GM12801 (cell line): ENCODE measurements around the gene PPEF1.

Experiments
- CTCF ChIP-seq: IDR thresholded peaks from one replicate; pipeline ENCODE4 v1.5.1; 2011; ENCODE audit warnings: control low read depth; ENCODE audit not compliant: insufficient read length; ENCODE audit errors: extremely low read depth

The PPEF1 gene

GRCh38 chrX:18674788-18675735 lies 32.4 kb upstream of the PPEF1 start:
- no peak for TF ChIP-seq CTCF

- no peak for TF ChIP-seq CTCF
Observed at GRCh38 chrX:18676050-18676449, 31.4 kb upstream of the PPEF1 start.

GRCh38 chrX:18676470-18676869 lies 31.0 kb upstream of the PPEF1 start:
- TF ChIP-seq CTCF, result no peak

GRCh38 chrX:18677161-18677869 lies 30.1 kb upstream of the PPEF1 start:
- TF ChIP-seq CTCF, result no peak

GRCh38 chrX:18681996-18682395 lies 25.4 kb upstream of the PPEF1 start:
- no peak for TF ChIP-seq CTCF

GRCh38 chrX:18682979-18683387 lies 24.5 kb upstream of the PPEF1 start:
- no peak for TF ChIP-seq CTCF

GRCh38 chrX:18687856-18688495 lies 19.5 kb upstream of the PPEF1 start:
- TF ChIP-seq CTCF, result no peak
